Transverse colon (tissue), 4 donors: ENCODE measurements around the gene TMEM164. TPM values are rescaled to one million over a fixed set of nuclear protein-coding genes. Genes with fewer than 3 reads are reported as not detected.

Source experiments
- DNase-seq: peaks from one replicate; pipeline ENCODE4 v3.0.0-alpha.2; 2019
- H3K27ac ChIP-seq, 4 donors: fragments of 200-600 bp; sonication (generic); 2 replicates each; pipeline ENCODE4 v1.5.1; 2016 to 2018; ENCODE audit warnings: inconsistent platforms in 4 of 4
- H3K27me3 ChIP-seq: fragments of 200-600 bp; sonication (generic); 2 replicates; pipeline ENCODE4 v1.5.1; 2017; ENCODE audit warnings: inconsistent platforms
- H3K36me3 ChIP-seq, 4 donors: fragments of 200-600 bp; sonication (generic); 2 replicates each; pipeline ENCODE4 v1.5.1; 2017 to 2019; ENCODE audit warnings: inconsistent platforms in 4 of 4
- H3K4me1 ChIP-seq, 4 donors: fragments of 200-600 bp; sonication (generic); 2 replicates each; pipeline ENCODE4 v1.5.1; 2017 to 2020; ENCODE audit warnings: inconsistent platforms in 4 of 4
- H3K4me3 ChIP-seq, 4 donors: fragments of 200-600 bp; sonication (generic); 1 replicate in 1 of 4; 2 replicates in 3 of 4; pipeline versions ENCODE4 v1.5.1 to v1.6.1; 2017 to 2019; ENCODE audit warnings: inconsistent platforms in 4 of 4
- H3K9me3 ChIP-seq, 2 donors: fragments of 200-600 bp; sonication (generic); 2 replicates each; pipeline ENCODE4 v1.5.1; 2017 to 2019; ENCODE audit warnings: inconsistent platforms in 2 of 2
- CTCF ChIP-seq, 5 experiments: fragments of 200-600 bp in 3 of 5; fragments of 450-650 bp in 2 of 5; sonication (generic) in 3 of 5; IDR thresholded peaks; 1 replicate in 2 of 5; 2 replicates in 3 of 5; pipeline ENCODE4 v1.5.1; 2016 to 2017; ENCODE audit warnings: antibody characterized with exemption in 5 of 5, inconsistent platforms in 3 of 5, mild to moderate bottlenecking in 2 of 5, moderate library complexity in 1 of 5
- EP300 ChIP-seq: sonication (generic); formaldehyde crosslinking; IDR thresholded peaks from one replicate; pipeline ENCODE4 v1.6.1; 2017; ENCODE audit warnings: antibody characterized with exemption, low read depth
- POLR2A ChIP-seq: fragments of 450-650 bp; IDR thresholded peaks from one replicate; pipeline ENCODE4 v1.6.1; 2016; ENCODE audit warnings: antibody characterized with exemption, mild to moderate bottlenecking, moderate library complexity
- POLR2AphosphoS5 ChIP-seq, 3 donors: sonication (generic); formaldehyde crosslinking; IDR thresholded peaks; one replicate each; pipeline ENCODE4 v1.6.1; 2016; ENCODE audit warnings: antibody characterized with exemption in 3 of 3
- WGBS, 2 donors: methylation state at CpG; one replicate each; pipeline ENCODE4 v1.1.5; 2018; ENCODE audit warnings: low coverage in 1 of 2; 5-methylcytosine and 5-hydroxymethylcytosine counted together
- in situ Hi-C, 4 donors: fragments of 200-750 bp; cut with MboI; loops; one replicate each; pipeline versions ENCODE4 v1.15.0 to v1.15.1; 2017; ENCODE audit warnings: low sequenced_read_pairs in 3 of 4, low pct_ligation_motif_present in 1 of 4, low pct_unique_long_range_greater_than_20kb in 1 of 4
- intact Hi-C: fragments of 100-400 bp; cut with DNase I; formaldehyde crosslinking; loops from one replicate; pipeline ENCODE4 v1.15.1; 2023; ENCODE audit warnings: low total_unique reads
- total RNA-seq, 4 donors: library from RNA; depleted of rRNA; stranded (reverse); fragments of >200 nt; gene quantifications; one replicate each; pipeline ENCODE4 v1.1.0, GENCODE V29; 2016

Gene TMEM164
- total RNA-seq, 4 donors from 2014 or later = 19.5 to 112 (median 91.3) TPM

- peak overlapping the region in 1 of 4 donors; percentile 26 for H3K27ac ChIP-seq
- WGBS, 2 donors = 58% methylated on average over 4 of the region's 4 CpGs; no CpG with 5 or more reads in 1 of the 2 donors
- H3K9me3 ChIP-seq = no peaks in the 10 kb centered on the region
- no peak overlapping the region for H3K4me3 ChIP-seq
- intact Hi-C loops = no loop called here
- H3K4me1 ChIP-seq = peaks cover 0 to 5% (median 0%) of the 10 kb centered on the region in 4 donors
- TF ChIP-seq CTCF (IDR thresholded peaks at IDR 0.05) (no peak), EP300 (no peak), POLR2A (no peak), POLR2AphosphoS5 (IDR thresholded peaks at IDR 0.05) (no peak)
- no peaks in the 10 kb centered on the region for H3K27me3 ChIP-seq
- H3K36me3 ChIP-seq = no peaks in the 10 kb centered on the region
- no peak for DNase-seq
- in situ Hi-C loops = no loop called here
Observed at GRCh38 chrX:110082161-110082560, 79.2 kb downstream of the TMEM164 start.

- H3K36me3 ChIP-seq = no peaks in the 10 kb centered on the region
- TF ChIP-seq POLR2A (no peak), CTCF (IDR thresholded peaks at IDR 0.05) (no peak), POLR2AphosphoS5 (IDR thresholded peaks at IDR 0.05) (no peak), EP300 (no peak)
- no peak for DNase-seq
- H3K27ac ChIP-seq = peak overlapping the region in 2 of 4 donors; percentile 26 to 42
- no peaks in the 10 kb centered on the region for H3K9me3 ChIP-seq
- H3K4me3 ChIP-seq = no peak overlapping the region
- in situ Hi-C loops = no loop called here
- intact Hi-C loops = no loop called here
- no peaks in the 10 kb centered on the region for H3K27me3 ChIP-seq
- H3K4me1 ChIP-seq = peaks cover 0 to 6% (median 0%) of the 10 kb centered on the region in 4 donors
Observed at GRCh38 chrX:110086162-110086915, 83.4 kb downstream of the TMEM164 start.

GRCh38 chrX:110086916-110087484 lies 84.1 kb downstream of the TMEM164 start:
- H3K27ac ChIP-seq = peak overlapping the region in 3 of 4 donors; percentile 26 to 42 (median 42)
- no peak overlapping the region for H3K4me3 ChIP-seq
- no peak for TF ChIP-seq POLR2A
- H3K9me3 ChIP-seq = no peaks in the 10 kb centered on the region
- H3K27me3 ChIP-seq = no peaks in the 10 kb centered on the region
- H3K36me3 ChIP-seq = no peaks in the 10 kb centered on the region
- in situ Hi-C loops (no loop called here), intact Hi-C loops (no loop called here)
- peaks cover 0 to 6% (median 0%) of the 10 kb centered on the region in 4 donors for H3K4me1 ChIP-seq
- no peak for DNase-seq
- WGBS, 2 donors = 78% methylated on average over 2 of the region's 2 CpGs; no CpG with 5 or more reads in 1 of the 2 donors

- H3K27ac ChIP-seq = peak overlapping the region in 3 of 4 donors; percentile 26 to 42 (median 42)
Observed at GRCh38 chrX:110087485-110088356, 84.8 kb downstream of the TMEM164 start.

More at GRCh38 chrX:110087485-110088356, 84.8 kb downstream of the TMEM164 start:
- WGBS, 2 donors = 69% methylated on average over 4 of the region's 4 CpGs; no CpG with 5 or more reads in 1 of the 2 donors
- Histone ChIP-seq H3K4me3 (no peak overlapping the region), H3K27me3 (no peaks in the 10 kb centered on the region), H3K36me3 (no peaks in the 10 kb centered on the region), H3K9me3 (no peaks in the 10 kb centered on the region), H3K4me1 (peaks cover 0 to 6% (median 0%) of the 10 kb centered on the region in 4 donors)
- in situ Hi-C loops (no loop called here), intact Hi-C loops (no loop called here)
- TF ChIP-seq CTCF (IDR thresholded peaks at IDR 0.05) (no peak), POLR2AphosphoS5 (IDR thresholded peaks at IDR 0.05) (no peak), EP300 (no peak), POLR2A (no peak)
- no peak for DNase-seq
